ENCODE measurements around the gene LRRC36. TPM values are rescaled to one million over a fixed set of nuclear protein-coding genes. Genes with fewer than 3 reads are reported as not detected.

Gene LRRC36
- total and polyA plus RNA-seq, 8 donors = 0.37 to 33.0 (median 0.96) TPM; not detected in 4

DNA sequence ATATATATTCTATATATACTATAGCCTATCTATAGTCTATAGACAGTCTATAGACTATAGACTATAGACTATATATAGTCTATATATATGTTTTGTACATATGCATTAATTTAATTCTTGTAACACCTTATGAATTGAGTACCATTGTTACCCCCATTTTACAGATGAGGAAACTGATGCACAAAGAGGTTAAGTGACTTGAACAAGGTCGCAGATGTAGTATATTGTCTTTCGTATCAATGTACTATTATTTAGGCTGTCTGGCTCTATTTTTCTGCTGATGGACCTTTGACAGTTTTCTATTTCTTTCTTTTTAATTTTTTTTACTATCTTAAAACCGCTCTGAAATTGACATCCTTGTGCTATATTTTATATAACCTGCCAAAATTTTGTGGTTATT is 14.6 kb downstream of the LRRC36 start:
- Histone ChIP-seq H3K9me3 (no peaks in the 10 kb centered on the region), H3K27me3 (no peaks in the 10 kb centered on the region), H3K4me1 (peaks cover 0 to 13% (median 4%) of the 10 kb centered on the region in 4 donors), H3K27ac (no peak overlapping the region), H3K36me3 (no peaks in the 10 kb centered on the region), H3K4me3 (no peak overlapping the region)
- no peak for DNase-seq
- WGBS, 5 donors = 86 to 94% (median 89%) methylated on average over 3 of the region's 3 CpGs
- TF ChIP-seq POLR2AphosphoS5 (IDR thresholded peaks at IDR 0.05) (no peak), POLR2A (IDR thresholded peaks at IDR 0.05) (no peak), EP300 (IDR thresholded peaks at IDR 0.05) (no peak)
- TF ChIP-seq, protein P1, sequence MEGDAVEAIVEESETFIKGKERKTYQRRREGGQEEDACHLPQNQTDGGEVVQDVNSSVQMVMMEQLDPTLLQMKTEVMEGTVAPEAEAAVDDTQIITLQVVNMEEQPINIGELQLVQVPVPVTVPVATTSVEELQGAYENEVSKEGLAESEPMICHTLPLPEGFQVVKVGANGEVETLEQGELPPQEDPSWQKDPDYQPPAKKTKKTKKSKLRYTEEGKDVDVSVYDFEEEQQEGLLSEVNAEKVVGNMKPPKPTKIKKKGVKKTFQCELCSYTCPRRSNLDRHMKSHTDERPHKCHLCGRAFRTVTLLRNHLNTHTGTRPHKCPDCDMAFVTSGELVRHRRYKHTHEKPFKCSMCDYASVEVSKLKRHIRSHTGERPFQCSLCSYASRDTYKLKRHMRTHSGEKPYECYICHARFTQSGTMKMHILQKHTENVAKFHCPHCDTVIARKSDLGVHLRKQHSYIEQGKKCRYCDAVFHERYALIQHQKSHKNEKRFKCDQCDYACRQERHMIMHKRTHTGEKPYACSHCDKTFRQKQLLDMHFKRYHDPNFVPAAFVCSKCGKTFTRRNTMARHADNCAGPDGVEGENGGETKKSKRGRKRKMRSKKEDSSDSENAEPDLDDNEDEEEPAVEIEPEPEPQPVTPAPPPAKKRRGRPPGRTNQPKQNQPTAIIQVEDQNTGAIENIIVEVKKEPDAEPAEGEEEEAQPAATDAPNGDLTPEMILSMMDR (IDR thresholded peaks at IDR 0.05) = no peak
- intact Hi-C loops (cut with DNase I; ENCODE audit: low total_unique reads) = no loop called here

DNA sequence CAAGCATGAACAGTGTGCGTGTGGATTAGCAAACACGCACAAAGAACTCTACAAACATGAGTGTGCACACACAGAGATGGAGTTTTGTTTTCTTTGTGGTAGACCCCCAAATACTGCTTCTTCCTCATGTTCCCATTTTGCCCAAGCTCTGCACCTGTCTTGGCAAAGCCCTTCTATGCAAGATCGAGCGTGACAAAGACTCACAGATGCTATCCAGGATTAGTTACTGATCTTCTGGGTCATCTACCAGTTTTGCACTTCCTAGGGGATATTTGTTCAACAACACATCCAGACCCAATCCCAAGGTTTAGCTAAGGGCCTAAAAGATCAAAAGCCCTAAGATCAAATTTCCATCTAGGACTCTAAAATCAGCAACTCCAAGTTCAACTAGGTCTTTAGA is 16.0 kb downstream of the LRRC36 start:
- Histone ChIP-seq H3K4me1 (peaks cover 0 to 18% (median 6%) of the 10 kb centered on the region in 4 donors), H3K27me3 (no peaks in the 10 kb centered on the region), H3K27ac (no peak overlapping the region), H3K9me3 (no peaks in the 10 kb centered on the region), H3K4me3 (no peak overlapping the region), H3K36me3 (no peaks in the 10 kb centered on the region)
- DNase-seq = no peak
- intact Hi-C loops (cut with DNase I; ENCODE audit: low total_unique reads) = no loop called here
- WGBS, 5 donors = 91 to 94% (median 94%) methylated on average over 4 of the region's 4 CpGs
- TF ChIP-seq, protein P1 (IDR thresholded peaks at IDR 0.05) = no peak
- no peak for TF ChIP-seq POLR2A (IDR thresholded peaks at IDR 0.05)

DNA sequence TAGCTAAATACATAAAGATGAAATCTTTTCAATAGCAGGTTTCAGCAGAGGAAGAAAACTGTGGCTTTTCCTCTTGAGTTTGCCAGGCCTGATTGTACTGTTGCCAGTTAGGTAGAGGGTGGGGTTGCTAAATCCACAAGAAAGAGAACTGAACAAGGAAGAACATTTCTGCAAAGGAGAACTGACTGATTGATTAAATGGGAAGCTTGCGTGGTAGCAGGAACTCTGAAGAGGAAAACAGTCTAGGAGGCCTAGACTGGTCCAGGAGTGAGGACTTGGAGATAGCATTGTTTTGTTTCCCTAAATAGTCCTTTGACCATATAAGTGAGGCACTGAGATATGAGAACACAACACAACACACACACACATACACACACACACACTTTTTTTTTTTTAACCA is 18.8 kb downstream of the LRRC36 start:
- 29 to 63% (median 48%) methylated on average over 1 of the region's 1 CpG for WGBS, 5 donors
- peak; percentile 55 to 56 for DNase-seq
- Histone ChIP-seq H3K9me3 (no peaks in the 10 kb centered on the region), H3K27ac (peak overlapping the region in 4 of 5 donors; percentile 38 to 80 (median 70)), H3K4me1 (peaks cover 0 to 18% (median 6%) of the 10 kb centered on the region in 4 donors), H3K4me3 (no peak overlapping the region), H3K27me3 (no peaks in the 10 kb centered on the region), H3K36me3 (no peaks in the 10 kb centered on the region)
- intact Hi-C loops (cut with DNase I; ENCODE audit: low total_unique reads) = no loop called here
- TF ChIP-seq EP300 (IDR thresholded peaks at IDR 0.05) (no peak), POLR2AphosphoS5 (IDR thresholded peaks at IDR 0.05) (peak in 2 of 3 donors; percentile 39 to 67)

DNA sequence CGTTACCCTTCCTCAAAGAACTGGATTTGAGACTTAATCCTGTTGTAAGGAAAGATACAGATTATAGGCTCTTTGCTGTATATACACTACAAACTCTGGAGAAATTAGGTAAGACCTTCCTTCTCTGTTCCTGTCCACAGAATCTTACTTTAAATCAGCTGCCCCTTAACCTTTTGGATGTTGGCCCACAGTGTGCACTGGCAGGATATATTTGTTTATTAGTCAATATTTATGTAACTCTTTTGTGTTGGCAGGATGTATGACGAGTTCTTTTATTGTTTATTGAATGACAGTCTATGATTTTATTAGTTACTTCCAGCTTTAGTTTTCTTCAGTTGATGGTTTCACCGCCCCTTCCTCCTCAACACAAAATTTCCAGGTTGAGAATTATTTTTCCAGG is 19.7 kb downstream of the LRRC36 start:
- DNase-seq = peak in 1 of 2 donors; percentile 33
- Histone ChIP-seq H3K4me1 (peaks cover 0 to 18% (median 6%) of the 10 kb centered on the region in 4 donors), H3K27me3 (no peaks in the 10 kb centered on the region), H3K9me3 (no peaks in the 10 kb centered on the region), H3K4me3 (no peak overlapping the region), H3K27ac (peak overlapping the region in 3 of 5 donors; percentile 38 to 80 (median 72)), H3K36me3 (no peaks in the 10 kb centered on the region)
- TF ChIP-seq, protein P1 (IDR thresholded peaks at IDR 0.05) = no peak
- TF ChIP-seq EP300 (IDR thresholded peaks at IDR 0.05) = no peak
- no peak for TF ChIP-seq POLR2A (IDR thresholded peaks at IDR 0.05)
- TF ChIP-seq POLR2AphosphoS5 (IDR thresholded peaks at IDR 0.05) = no peak
- intact Hi-C loops (cut with DNase I; ENCODE audit: low total_unique reads) = no loop called here
- WGBS, 5 donors = 61 to 69% (median 67%) methylated on average over 3 of the region's 3 CpGs

DNA sequence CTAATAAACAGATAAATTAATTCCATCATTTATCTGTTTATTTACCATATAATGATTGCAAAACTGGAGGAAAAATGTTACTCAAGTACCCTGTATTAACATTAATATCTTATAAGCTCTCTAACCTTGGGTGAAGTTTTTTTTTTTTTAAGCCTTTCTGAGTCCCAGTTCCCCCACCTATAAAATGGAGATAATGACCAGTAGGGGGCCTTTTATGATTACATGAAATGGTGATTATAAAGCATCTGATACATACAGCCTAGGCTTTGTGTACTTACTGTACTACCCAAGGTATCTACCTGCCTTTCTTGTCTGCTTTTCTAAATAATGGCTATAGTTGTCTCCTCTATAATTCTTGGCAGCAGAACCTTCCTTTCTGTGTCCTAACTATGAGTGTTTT is 22.6 kb downstream of the LRRC36 start:
- no peaks in the 10 kb centered on the region for H3K27me3 ChIP-seq
- TF ChIP-seq POLR2AphosphoS5 (IDR thresholded peaks at IDR 0.05) = no peak
- no peak for TF ChIP-seq POLR2A (IDR thresholded peaks at IDR 0.05)
- TF ChIP-seq, protein P1 (IDR thresholded peaks at IDR 0.05) = peak in 3 of 7 experiments; percentile 26 to 41 (median 28)
- no peak for TF ChIP-seq EP300 (IDR thresholded peaks at IDR 0.05)
- no peak overlapping the region for H3K4me3 ChIP-seq
- peak in 1 of 2 donors; percentile 22 for DNase-seq
- H3K27ac ChIP-seq = no peak overlapping the region
- no peaks in the 10 kb centered on the region for H3K36me3 ChIP-seq
- H3K9me3 ChIP-seq = no peaks in the 10 kb centered on the region
- intact Hi-C loops (cut with DNase I; ENCODE audit: low total_unique reads) = no loop called here
- H3K4me1 ChIP-seq = peaks cover 0 to 18% (median 6%) of the 10 kb centered on the region in 4 donors
